ENCODE data around the gene MARK3. TPM values are rescaled to one million over a fixed set of nuclear protein-coding genes. Genes with fewer than 3 reads are reported as not detected.
A peak's percentile ranks its signal among the peaks of the same experiment; 100 is the strongest.
"Not testable (repeated sequence)": the region's sequence is repeated elsewhere in the genome, so short reads cannot be mapped to it uniquely, and the experiment has no call there.

Gene MARK3
- total RNA-seq, 5 donors from 2014 or later (not counting 1 experiment from before 2014, with no cell fraction given), result 94.7 to 128 (median 107) TPM

- Histone ChIP-seq H3K4me3 (ENCODE audit: control insufficient read depth in 1 of 2, extremely low read depth in 1 of 2, low read length in 1 of 2) (peak overlapping the region; percentile 27 to 57), H3K27me3 (replicated peaks in 1 of 2; ENCODE audit: control insufficient read depth in 2 of 2, extremely low read depth in 1 of 2, insufficient read depth in 2 of 2, low read length in 1 of 2) (peaks cover 3 to 58% of the 10 kb centered on the region in 2 experiments), H3K4me1 (ENCODE audit: control insufficient read depth in 1 of 2, extremely low read depth in 1 of 2, insufficient read depth in 2 of 2, low read length in 2 of 2) (peaks cover 2 to 47% of the 10 kb centered on the region in 2 experiments), H3K9me3 (no peaks in the 10 kb centered on the region), H3K27ac (ENCODE audit: low read length) (no peak overlapping the region), H3K36me3 (ENCODE audit: control insufficient read depth in 2 of 2, extremely low read depth in 1 of 2, insufficient read depth in 1 of 2, low read length in 1 of 2) (no peaks in the 10 kb centered on the region)
- Mint-ChIP-seq H3K4me3 (peak overlapping the region; percentile 44 to 55 (median 51)), H3K27ac (no peak overlapping the region), H3K9me3 (no peaks in the 10 kb centered on the region), H3K36me3 (no peaks in the 10 kb centered on the region), H3K4me1 (peaks cover 9 to 18% (median 16%) of the 10 kb centered on the region in 3 donors), H3K27me3 (peaks cover 6 to 12% of the 10 kb centered on the region in 2 donors)
- POLR2A ChIA-PET, result no interaction called here
- CTCF ChIA-PET, result interaction anchor here (1.2 to 1.7 kb wide), 3 partner anchors 31 to 49 kb away, joined by 3 to 4 read pairs (median 3); no protein-coding TSS in a partner anchor
- ATAC-seq (replicated peaks in 1 of 4), result peak in 2 of 4 experiments; percentile 3 to 4
- 2% methylated on average over 70 of the region's 74 CpGs for WGBS (ENCODE audit: insufficient coverage)
- DNase-seq, result peak in 3 of 35 experiments; percentile 23 to 37 (median 25)
Observed at GRCh38 chr14:103521951-103522563, 136.8 kb downstream of the MARK3 start.

- no peaks in the 10 kb centered on the region for H3K9me3 Mint-ChIP-seq
- ChIA-PET POLR2A (no interaction called here), CTCF (interaction anchor here in 1 of 2 donors (1.2 kb wide), 1 partner anchor 30 kb away, joined by 3 read pairs; no protein-coding TSS in a partner anchor)
- Histone ChIP-seq H3K27ac (ENCODE audit: low read length) (no peak within 1 kb of the TSS), H3K27me3 (replicated peaks in 1 of 2; ENCODE audit: control insufficient read depth in 2 of 2, extremely low read depth in 1 of 2, insufficient read depth in 2 of 2, low read length in 1 of 2) (peaks cover 3 to 58% of the 10 kb centered on the region in 2 experiments), H3K4me1 (ENCODE audit: control insufficient read depth in 1 of 2, extremely low read depth in 1 of 2, insufficient read depth in 2 of 2, low read length in 2 of 2) (peaks cover 2 to 53% of the 10 kb centered on the region in 2 experiments), H3K4me3 (ENCODE audit: control insufficient read depth in 1 of 2, extremely low read depth in 1 of 2, low read length in 1 of 2) (peak within 1 kb of the TSS; percentile 27 to 57), H3K36me3 (ENCODE audit: control insufficient read depth in 2 of 2, extremely low read depth in 1 of 2, insufficient read depth in 1 of 2, low read length in 1 of 2) (no peaks in the 10 kb centered on the region), H3K9me3 (no peaks in the 10 kb centered on the region)
- 10% methylated on average over 105 of the region's 107 CpGs for WGBS (ENCODE audit: insufficient coverage)
- ATAC-seq (replicated peaks in 1 of 4), result no peak
- peak in 1 of 35 experiments; percentile 34 for DNase-seq
- H3K27ac Mint-ChIP-seq, result no peak within 1 kb of the TSS
- no peaks in the 10 kb centered on the region for H3K36me3 Mint-ChIP-seq
- H3K4me3 Mint-ChIP-seq, result peak within 1 kb of the TSS; percentile 51 to 55 (median 52)
- peaks cover 14 to 25% (median 24%) of the 10 kb centered on the region in 3 donors for H3K4me1 Mint-ChIP-seq
- H3K27me3 Mint-ChIP-seq, result peaks cover 6 to 12% of the 10 kb centered on the region in 2 donors
Observed at GRCh38 chr14:103522649-103523574, 137.7 kb downstream of the MARK3 start, which contains the start of gene CKB. Gene CKB (minus strand): TSS chr14:103522830. CDS start chr14:103522493, 337 bp downstream.

GRCh38 chr14:103523575-103523954, 138.3 kb downstream of the MARK3 start:
- Mint-ChIP-seq H3K4me3 (peak overlapping the region; percentile 31 to 52 (median 51)), H3K4me1 (peaks cover 19 to 31% (median 27%) of the 10 kb centered on the region in 3 donors), H3K36me3 (no peaks in the 10 kb centered on the region), H3K27ac (no peak overlapping the region), H3K27me3 (peaks cover 6 to 12% of the 10 kb centered on the region in 2 donors), H3K9me3 (no peaks in the 10 kb centered on the region)
- WGBS (ENCODE audit: insufficient coverage), result 80% methylated on average over 9 of the region's 10 CpGs
- H3K9me3 ChIP-seq, result no peaks in the 10 kb centered on the region
- H3K4me1 ChIP-seq (ENCODE audit: control insufficient read depth in 1 of 2, extremely low read depth in 1 of 2, insufficient read depth in 2 of 2, low read length in 2 of 2), result peaks cover 2 to 56% of the 10 kb centered on the region in 2 experiments
- no peak for ATAC-seq (replicated peaks in 1 of 4)
- no peak overlapping the region for H3K27ac ChIP-seq (ENCODE audit: low read length)
- H3K4me3 ChIP-seq (ENCODE audit: control insufficient read depth in 1 of 2, extremely low read depth in 1 of 2, low read length in 1 of 2), result no peak overlapping the region
- DNase-seq, result no peak
- POLR2A ChIA-PET, result no interaction called here
- CTCF ChIA-PET, result no interaction called here
- peaks cover 3 to 53% of the 10 kb centered on the region in 2 experiments for H3K27me3 ChIP-seq (replicated peaks in 1 of 2; ENCODE audit: control insufficient read depth in 2 of 2, extremely low read depth in 1 of 2, insufficient read depth in 2 of 2, low read length in 1 of 2)
- H3K36me3 ChIP-seq (ENCODE audit: control insufficient read depth in 2 of 2, extremely low read depth in 1 of 2, insufficient read depth in 1 of 2, low read length in 1 of 2), result no peaks in the 10 kb centered on the region

- ATAC-seq (replicated peaks in 1 of 4) (no peak), DNase-seq (no peak)
- H3K27ac Mint-ChIP-seq, result no peak overlapping the region
- H3K9me3 Mint-ChIP-seq, result no peaks in the 10 kb centered on the region
- Histone ChIP-seq H3K36me3 (ENCODE audit: control insufficient read depth in 2 of 2, extremely low read depth in 1 of 2, insufficient read depth in 1 of 2, low read length in 1 of 2) (no peaks in the 10 kb centered on the region), H3K9me3 (no peaks in the 10 kb centered on the region), H3K27me3 (replicated peaks in 1 of 2; ENCODE audit: control insufficient read depth in 2 of 2, extremely low read depth in 1 of 2, insufficient read depth in 2 of 2, low read length in 1 of 2) (peaks cover 3 to 46% of the 10 kb centered on the region in 2 experiments), H3K4me3 (ENCODE audit: control insufficient read depth in 1 of 2, extremely low read depth in 1 of 2, low read length in 1 of 2) (no peak overlapping the region), H3K4me1 (ENCODE audit: control insufficient read depth in 1 of 2, extremely low read depth in 1 of 2, insufficient read depth in 2 of 2, low read length in 2 of 2) (peaks cover 2 to 54% of the 10 kb centered on the region in 2 experiments), H3K27ac (ENCODE audit: low read length) (no peak overlapping the region)
- peak overlapping the region; percentile 31 to 52 (median 51) for H3K4me3 Mint-ChIP-seq
- POLR2A ChIA-PET, result no interaction called here
- H3K4me1 Mint-ChIP-seq, result peaks cover 17 to 28% (median 27%) of the 10 kb centered on the region in 3 donors
- peaks cover 6 to 12% of the 10 kb centered on the region in 2 donors for H3K27me3 Mint-ChIP-seq
- CTCF ChIA-PET, result no interaction called here
- WGBS (ENCODE audit: insufficient coverage), result 83% methylated on average over 9 of the region's 12 CpGs
- no peaks in the 10 kb centered on the region for H3K36me3 Mint-ChIP-seq
Observed at GRCh38 chr14:103524002-103524935, 139.1 kb downstream of the MARK3 start.

GRCh38 chr14:103525430-103526246, 140.4 kb downstream of the MARK3 start:
- POLR2A ChIA-PET; CTCF ChIA-PET; H3K27ac ChIP-seq (ENCODE audit: low read length); H3K27me3 Mint-ChIP-seq; H3K36me3 ChIP-seq (ENCODE audit: control insufficient read depth in 2 of 2, extremely low read depth in 1 of 2, insufficient read depth in 1 of 2, low read length in 1 of 2); ATAC-seq (replicated peaks in 1 of 4); H3K36me3 Mint-ChIP-seq; H3K9me3 ChIP-seq; DNase-seq; H3K9me3 Mint-ChIP-seq; H3K4me3 Mint-ChIP-seq; H3K4me3 ChIP-seq (ENCODE audit: control insufficient read depth in 1 of 2, extremely low read depth in 1 of 2, low read length in 1 of 2): not testable (repeated sequence)
- Mint-ChIP-seq H3K27ac (peak overlapping the region in 1 of 2 donors; percentile 44), H3K4me1 (peaks cover 28 to 37% (median 35%) of the 10 kb centered on the region in 3 donors)
- Histone ChIP-seq H3K4me1 (ENCODE audit: control insufficient read depth in 1 of 2, extremely low read depth in 1 of 2, insufficient read depth in 2 of 2, low read length in 2 of 2) (peaks cover 13 to 54% of the 10 kb centered on the region in 2 experiments), H3K27me3 (replicated peaks in 1 of 2; ENCODE audit: control insufficient read depth in 2 of 2, extremely low read depth in 1 of 2, insufficient read depth in 2 of 2, low read length in 1 of 2) (peaks cover 3 to 33% of the 10 kb centered on the region in 2 experiments)
- 88% methylated on average over 11 of the region's 17 CpGs for WGBS (ENCODE audit: insufficient coverage)
